Dedifferentiated amniotic fluid mesenchymal stem cell (primary cell): Measurements from ENCODE around the gene DNAAF1.
A peak's percentile ranks its signal among the peaks of the same experiment; 100 is the strongest.
"Not testable (repeated sequence)": the region's sequence is repeated elsewhere in the genome, so short reads cannot be mapped to it uniquely, and the experiment has no call there.

ENCODE experiments used
- DNase-seq: peaks from one replicate; pipeline ENCODE4 v3.0.0-alpha.2; 2016; ENCODE audit errors: extremely low spot score

The DNAAF1 gene

GRCh38 chr16:84183911-84184591 lies 38.9 kb downstream of the DNAAF1 start:
- DNase-seq, result no peak

- DNase-seq, result no peak
These were observed 39.7 kb downstream of the DNAAF1 start for GRCh38 chr16:84184775-84185174.

GRCh38 chr16:84186685-84187437 lies 41.8 kb downstream of the DNAAF1 start, which contains the start of gene TAF1C:
TAF1C (minus strand) TSS chr16:84187057; CDS start chr16:84184988, 2,069 bp downstream.
- peak; percentile 93 for DNase-seq

- DNase-seq, result no peak
These were observed 45.8 kb downstream of the DNAAF1 start, which contains the start of gene ADAD2 for GRCh38 chr16:84190731-84191388. ADAD2 (plus strand) TSS chr16:84191157; CDS start chr16:84191231, 74 bp downstream.

GRCh38 chr16:84191466-84191865 lies 46.4 kb downstream of the DNAAF1 start:
- DNase-seq, result no peak

- DNase-seq, result no peak
These were observed 48.4 kb downstream of the DNAAF1 start for GRCh38 chr16:84193480-84193879.

GRCh38 chr16:84194018-84194417 lies 48.9 kb downstream of the DNAAF1 start:
- DNase-seq, result no peak

- no peak for DNase-seq
These were observed 49.5 kb downstream of the DNAAF1 start for GRCh38 chr16:84194470-84195200.

GRCh38 chr16:84195201-84196093 lies 50.3 kb downstream of the DNAAF1 start:
- no peak for DNase-seq

- no peak for DNase-seq
These were observed 51.0 kb downstream of the DNAAF1 start for GRCh38 chr16:84196101-84196500.

GRCh38 chr16:84196727-84197394 lies 51.8 kb downstream of the DNAAF1 start:
- no peak for DNase-seq

GRCh38 chr16:84197466-84198128 lies 52.5 kb downstream of the DNAAF1 start:
- DNase-seq, result no peak

- DNase-seq, result no peak
These were observed 53.3 kb downstream of the DNAAF1 start for GRCh38 chr16:84198401-84198800.

GRCh38 chr16:84199097-84199496 lies 54.0 kb downstream of the DNAAF1 start:
- DNase-seq, result no peak

GRCh38 chr16:84199861-84200260 lies 54.8 kb downstream of the DNAAF1 start:
- DNase-seq, result no peak

GRCh38 chr16:84204551-84204950 lies 59.4 kb downstream of the DNAAF1 start:
- DNase-seq, result not testable (repeated sequence)

- not testable (repeated sequence) for DNase-seq
These were observed 60.0 kb downstream of the DNAAF1 start for GRCh38 chr16:84205123-84205522.

- DNase-seq, result no peak
These were observed 61.0 kb downstream of the DNAAF1 start for GRCh38 chr16:84205976-84206691.

GRCh38 chr16:84207251-84207650 lies 62.1 kb downstream of the DNAAF1 start:
- no peak for DNase-seq
